SK-N-MC (cell line): Measurements from ENCODE around the gene GPR155.
"Not testable (repeated sequence)": the region's sequence is repeated elsewhere in the genome, so short reads cannot be mapped to it uniquely, and the experiment has no call there.

ENCODE experiments used
- DNase-seq: peaks from one replicate; pipeline ENCODE4 v3.0.0-alpha.2; 2011; ENCODE audit warnings: low read depth, low spot score
- H3K27ac ChIP-seq: fragments of 200-600 bp; sonication (generic); 2 replicates; pipeline ENCODE4 v1.5.1; 2016; ENCODE audit warnings: mixed run types
- H3K36me3 ChIP-seq: fragments of 200-600 bp; sonication (generic); 2 replicates; pipeline ENCODE4 v1.6.1; 2017; ENCODE audit warnings: antibody characterized with exemption, low read length, mixed read lengths; ENCODE audit not compliant: insufficient read depth
- H3K4me3 ChIP-seq: fragments of 200-600 bp; sonication (generic); 2 replicates; pipeline ENCODE4 v1.5.1; 2016
- H3K9ac ChIP-seq: fragments of 200-600 bp; sonication (generic); 2 replicates; pipeline ENCODE4 v1.8.0; 2017; ENCODE audit warnings: mixed run types, mixed read lengths; ENCODE audit not compliant: insufficient read length
- H3K9me3 ChIP-seq: fragments of 200-600 bp; sonication (generic); 2 replicates; pipeline ENCODE4 v1.6.1; 2017; ENCODE audit warnings: low read depth, mild to moderate bottlenecking, antibody characterized with exemption, low read length, moderate library complexity, mixed read lengths
- EZH2 ChIP-seq: fragments of 200-600 bp; sonication (generic); IDR thresholded peaks from one replicate; pipeline ENCODE4 v1.6.1; 2017; ENCODE audit warnings: antibody characterized with exemption
- FOXP2 ChIP-seq: optimal IDR thresholded peaks from 2 replicates; pipeline ENCODE3; 2011; ENCODE audit warnings: mild to moderate bottlenecking, moderate library complexity; ENCODE audit not compliant: insufficient read depth; ENCODE audit errors: extremely low read length, control extremely low read depth
- POLR2AphosphoS5 ChIP-seq: IDR thresholded peaks from 2 replicates; pipeline ENCODE4 v1.6.1; 2012; ENCODE audit warnings: mild to moderate bottlenecking, low read depth, low read length, borderline replicate concordance

Gene GPR155

GRCh38 chr2:174495365-174496012, 8.7 kb upstream of the GPR155 start:
- Histone ChIP-seq H3K9me3 (no peaks in the 10 kb centered on the region), H3K27ac (no peak overlapping the region), H3K9ac (no peak overlapping the region), H3K36me3 (no peaks in the 10 kb centered on the region), H3K4me3 (no peak overlapping the region)
- TF ChIP-seq EZH2 (no peak), POLR2AphosphoS5 (no peak), FOXP2 (no peak)
- no peak for DNase-seq

- no peak for DNase-seq
- no peaks in the 10 kb centered on the region for H3K36me3 ChIP-seq
- no peak for TF ChIP-seq EZH2
- TF ChIP-seq FOXP2, result no peak
- TF ChIP-seq POLR2AphosphoS5, result no peak
- H3K9me3 ChIP-seq, result no peaks in the 10 kb centered on the region
- no peak overlapping the region for H3K9ac ChIP-seq
- no peak overlapping the region for H3K27ac ChIP-seq
- no peak overlapping the region for H3K4me3 ChIP-seq
Observed at GRCh38 chr2:174493549-174494331, 6.9 kb upstream of the GPR155 start.

GRCh38 chr2:174492963-174493431, 6.2 kb upstream of the GPR155 start:
- no peaks in the 10 kb centered on the region for H3K36me3 ChIP-seq
- H3K9me3 ChIP-seq, result no peaks in the 10 kb centered on the region
- DNase-seq, result no peak
- H3K9ac ChIP-seq, result no peak overlapping the region
- TF ChIP-seq POLR2AphosphoS5 (no peak), EZH2 (no peak), FOXP2 (no peak)
- no peak overlapping the region; the same call in 1 of the 2 replicates for H3K27ac ChIP-seq
- no peak overlapping the region for H3K4me3 ChIP-seq

GRCh38 chr2:174491947-174492346, 5.1 kb upstream of the GPR155 start:
- no peak for TF ChIP-seq POLR2AphosphoS5
- no peak for TF ChIP-seq EZH2
- TF ChIP-seq FOXP2, result no peak
- no peak overlapping the region for H3K4me3 ChIP-seq
- H3K9ac ChIP-seq, result no peak overlapping the region
- H3K27ac ChIP-seq, result 0 out of 2 replicates have a peak overlapping the region, but pooled peaks have one; percentile 7
- no peaks in the 10 kb centered on the region for H3K36me3 ChIP-seq
- no peak for DNase-seq
- H3K9me3 ChIP-seq, result no peaks in the 10 kb centered on the region

- Histone ChIP-seq H3K9me3 (no peaks in the 10 kb centered on the region), H3K9ac (no peak overlapping the region), H3K36me3 (no peaks in the 10 kb centered on the region), H3K4me3 (no peak overlapping the region), H3K27ac (no peak overlapping the region)
- TF ChIP-seq FOXP2 (no peak), EZH2 (no peak), POLR2AphosphoS5 (no peak)
- no peak for DNase-seq
Observed at GRCh38 chr2:174490051-174490450, 3.2 kb upstream of the GPR155 start.

- not testable (repeated sequence) for H3K36me3 ChIP-seq, H3K4me3 ChIP-seq, H3K9me3 ChIP-seq, H3K9ac ChIP-seq, H3K27ac ChIP-seq, DNase-seq
Observed at GRCh38 chr2:174489520-174489919, 2.7 kb upstream of the GPR155 start.

GRCh38 chr2:174487820-174488162, 962 bp upstream of the GPR155 start:
- H3K36me3 ChIP-seq, result no peaks in the 10 kb centered on the region
- peak overlapping the region; percentile 81 for H3K4me3 ChIP-seq
- DNase-seq, result no peak
- no peaks in the 10 kb centered on the region for H3K9me3 ChIP-seq
- H3K9ac ChIP-seq, result no peak overlapping the region
- TF ChIP-seq EZH2 (no peak), POLR2AphosphoS5 (no peak), FOXP2 (no peak)
- H3K27ac ChIP-seq, result peak overlapping the region; percentile 82

- Histone ChIP-seq H3K4me3 (peak overlapping the region; percentile 88), H3K27ac (peak overlapping the region; percentile 82)
Observed at GRCh38 chr2:174487108-174487819, 435 bp upstream of the GPR155 start.

More at GRCh38 chr2:174487108-174487819, 435 bp upstream of the GPR155 start:
- Histone ChIP-seq H3K36me3 (no peaks in the 10 kb centered on the region), H3K9me3 (no peaks in the 10 kb centered on the region), H3K9ac (peak overlapping the region; percentile 76)
- peak; percentile 75 for DNase-seq
- TF ChIP-seq FOXP2 (no peak), POLR2AphosphoS5 (peak; percentile 74)
